Panc1 (cell line): ENCODE data around the gene NRP1. TPM values are rescaled to one million over a fixed set of nuclear protein-coding genes. Genes with fewer than 3 reads are reported as not detected.

Source experiments
- ATAC-seq: fragments of 200-7000 bp; cut with Tn5 transposase; 2 replicates; pipeline ENCODE4 v1.9.1; 2020; ENCODE audit warnings: mild to moderate bottlenecking, moderate library complexity
- BruUV-seq: library from RNA; stranded (reverse); fragments of 400-500 nt; replicated peaks from 2 replicates; lab custom pipeline; 2021; lab: Mats Ljungman, UMichigan
- CTCF ChIA-PET: fragments of 300-600 bp; sonication (Branson Sonifier 250); formaldehyde crosslinking; loops from one replicate; lab custom pipeline; 2022; ENCODE audit warnings: antibody characterized with exemption; lab: Charles Lee
- POLR2A ChIA-PET: fragments of 300-600 bp; sonication (Branson Sonifier 250); formaldehyde crosslinking; loops from one replicate; lab custom pipeline; 2022; ENCODE audit warnings: antibody characterized with exemption; lab: Charles Lee
- DNase-seq: peaks from one replicate; pipeline ENCODE4 v3.0.0-alpha.2; 2010; ENCODE audit warnings: low read depth, low spot score
- H3K27ac ChIP-seq: 2 replicates; pipeline ENCODE4 v1.5.1; 2011; ENCODE audit warnings: mild to moderate bottlenecking, low read length, inconsistent platforms
- H3K27me3 ChIP-seq: fragments of 200-500 bp; sonication (Bioruptor generic); 2 replicates; pipeline ENCODE4 v1.6.0; 2014; ENCODE audit warnings: low read length, inconsistent platforms; ENCODE audit not compliant: control insufficient read depth, insufficient read depth
- H3K36me3 ChIP-seq: fragments of 200-500 bp; sonication (Bioruptor generic); 2 replicates; pipeline ENCODE4 v1.5.1; 2014; ENCODE audit warnings: inconsistent platforms, mild to moderate bottlenecking, low read length, moderate library complexity; ENCODE audit not compliant: control insufficient read depth, insufficient read depth
- H3K4me1 ChIP-seq: 2 replicates; pipeline ENCODE4 v1.5.1; 2011; ENCODE audit warnings: inconsistent platforms, mild to moderate bottlenecking, low read length, moderate library complexity; ENCODE audit not compliant: control insufficient read depth, insufficient read depth
- H3K4me3 ChIP-seq, 2 experiments: 2 replicates each; pipeline ENCODE4 v1.5.1; 2011 to 2012; ENCODE audit warnings: low read depth in 2 of 2, low read length in 2 of 2, mild to moderate bottlenecking in 2 of 2, inconsistent platforms in 1 of 2, moderate library complexity in 1 of 2
- H3K9me3 ChIP-seq: fragments of 200-500 bp; sonication (Bioruptor generic); 2 replicates; pipeline ENCODE4 v1.5.1; 2014; ENCODE audit warnings: low read depth, mild to moderate bottlenecking, inconsistent platforms, low read length, moderate library complexity; ENCODE audit not compliant: control insufficient read depth, insufficient read depth
- POLR2AphosphoS5 ChIP-seq: IDR thresholded peaks from 2 replicates; pipeline ENCODE4 v1.6.1; 2012; ENCODE audit warnings: mild to moderate bottlenecking, low read depth, low read length, moderate library complexity
- SIN3A ChIP-seq: IDR thresholded peaks from 2 replicates; pipeline ENCODE4 v1.6.1; 2012; ENCODE audit warnings: low read depth, mild to moderate bottlenecking, low read length, moderate library complexity, borderline replicate concordance; ENCODE audit not compliant: insufficient read depth
- TCF7L2 ChIP-seq: IDR thresholded peaks from 2 replicates; pipeline ENCODE4 v1.6.1; 2011; ENCODE audit warnings: mild to moderate bottlenecking, low read depth, low read length, inconsistent platforms
- in situ Hi-C: cut with HindIII; loops from 2 replicates; pipeline ENCODE4 v1.10.0; 2016; ENCODE audit warnings: low sequenced_read_pairs, low pct_unique_long_range_greater_than_20kb
- intact Hi-C: fragments of 100-400 bp; cut with micrococcal nuclease; formaldehyde crosslinking; loops from one replicate; pipeline ENCODE4 v1.10.0; 2022; ENCODE audit not compliant: unreplicated experiment
- total RNA-seq: library from RNA; stranded (reverse); gene quantifications from one replicate; pipeline ENCODE4 v1.2.1, GENCODE V29; 2021; ENCODE audit not compliant: unreplicated experiment
- TF ChIP-seq, protein P1 (sequence below), 2 experiments: IDR thresholded peaks; 2 replicates each; pipeline ENCODE4 v1.6.1; 2011 to 2012; ENCODE audit warnings: low read depth in 2 of 2, control low read depth in 1 of 2, low read length in 1 of 2, mild to moderate bottlenecking in 1 of 2, moderate library complexity in 1 of 2; ENCODE audit not compliant: insufficient read depth in 1 of 2
- TF ChIP-seq, protein P2 (sequence below): fragments of 450-650 bp; IDR thresholded peaks from 2 replicates; pipeline ENCODE4 v1.5.1; 2017; ENCODE audit warnings: mild to moderate bottlenecking

Gene NRP1
- total RNA-seq, 1 experiment from 2014 or later: 93.4 TPM

DNA sequence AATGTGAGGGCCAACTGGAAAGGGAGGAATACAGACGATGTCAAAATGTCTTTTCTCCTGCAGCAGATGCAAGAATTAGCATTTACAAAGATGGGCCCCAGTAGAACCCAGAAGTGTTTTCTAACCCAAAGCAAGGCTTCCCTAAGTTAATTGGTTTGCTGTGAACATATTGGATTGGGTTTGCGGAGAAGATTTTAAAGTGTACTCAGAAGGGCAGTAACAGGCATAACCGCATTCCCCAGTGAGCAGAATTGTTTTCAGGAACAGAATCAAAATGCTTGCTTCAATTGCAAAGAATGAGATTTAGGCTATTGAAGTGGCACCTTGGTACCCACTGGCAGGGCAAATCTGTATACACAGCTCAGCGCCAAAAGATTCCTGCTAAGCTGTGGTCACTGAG, 78.0 kb downstream of the NRP1 start:
- DNase-seq (no peak), ATAC-seq (no peak)
- POLR2A ChIA-PET: no interaction called here
- H3K36me3 ChIP-seq: peaks cover 14% of the 10 kb centered on the region; the same call in 1 of the 2 replicates
- H3K4me1 ChIP-seq: peaks cover 18% of the 10 kb centered on the region
- TF ChIP-seq, protein P1, sequence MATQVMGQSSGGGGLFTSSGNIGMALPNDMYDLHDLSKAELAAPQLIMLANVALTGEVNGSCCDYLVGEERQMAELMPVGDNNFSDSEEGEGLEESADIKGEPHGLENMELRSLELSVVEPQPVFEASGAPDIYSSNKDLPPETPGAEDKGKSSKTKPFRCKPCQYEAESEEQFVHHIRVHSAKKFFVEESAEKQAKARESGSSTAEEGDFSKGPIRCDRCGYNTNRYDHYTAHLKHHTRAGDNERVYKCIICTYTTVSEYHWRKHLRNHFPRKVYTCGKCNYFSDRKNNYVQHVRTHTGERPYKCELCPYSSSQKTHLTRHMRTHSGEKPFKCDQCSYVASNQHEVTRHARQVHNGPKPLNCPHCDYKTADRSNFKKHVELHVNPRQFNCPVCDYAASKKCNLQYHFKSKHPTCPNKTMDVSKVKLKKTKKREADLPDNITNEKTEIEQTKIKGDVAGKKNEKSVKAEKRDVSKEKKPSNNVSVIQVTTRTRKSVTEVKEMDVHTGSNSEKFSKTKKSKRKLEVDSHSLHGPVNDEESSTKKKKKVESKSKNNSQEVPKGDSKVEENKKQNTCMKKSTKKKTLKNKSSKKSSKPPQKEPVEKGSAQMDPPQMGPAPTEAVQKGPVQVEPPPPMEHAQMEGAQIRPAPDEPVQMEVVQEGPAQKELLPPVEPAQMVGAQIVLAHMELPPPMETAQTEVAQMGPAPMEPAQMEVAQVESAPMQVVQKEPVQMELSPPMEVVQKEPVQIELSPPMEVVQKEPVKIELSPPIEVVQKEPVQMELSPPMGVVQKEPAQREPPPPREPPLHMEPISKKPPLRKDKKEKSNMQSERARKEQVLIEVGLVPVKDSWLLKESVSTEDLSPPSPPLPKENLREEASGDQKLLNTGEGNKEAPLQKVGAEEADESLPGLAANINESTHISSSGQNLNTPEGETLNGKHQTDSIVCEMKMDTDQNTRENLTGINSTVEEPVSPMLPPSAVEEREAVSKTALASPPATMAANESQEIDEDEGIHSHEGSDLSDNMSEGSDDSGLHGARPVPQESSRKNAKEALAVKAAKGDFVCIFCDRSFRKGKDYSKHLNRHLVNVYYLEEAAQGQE (IDR thresholded peaks at IDR 0.05; ENCODE audit: insufficient read depth in 1 of 2, low read depth in 2 of 2, low read length in 1 of 2): no peak
- TF ChIP-seq, protein P2, sequence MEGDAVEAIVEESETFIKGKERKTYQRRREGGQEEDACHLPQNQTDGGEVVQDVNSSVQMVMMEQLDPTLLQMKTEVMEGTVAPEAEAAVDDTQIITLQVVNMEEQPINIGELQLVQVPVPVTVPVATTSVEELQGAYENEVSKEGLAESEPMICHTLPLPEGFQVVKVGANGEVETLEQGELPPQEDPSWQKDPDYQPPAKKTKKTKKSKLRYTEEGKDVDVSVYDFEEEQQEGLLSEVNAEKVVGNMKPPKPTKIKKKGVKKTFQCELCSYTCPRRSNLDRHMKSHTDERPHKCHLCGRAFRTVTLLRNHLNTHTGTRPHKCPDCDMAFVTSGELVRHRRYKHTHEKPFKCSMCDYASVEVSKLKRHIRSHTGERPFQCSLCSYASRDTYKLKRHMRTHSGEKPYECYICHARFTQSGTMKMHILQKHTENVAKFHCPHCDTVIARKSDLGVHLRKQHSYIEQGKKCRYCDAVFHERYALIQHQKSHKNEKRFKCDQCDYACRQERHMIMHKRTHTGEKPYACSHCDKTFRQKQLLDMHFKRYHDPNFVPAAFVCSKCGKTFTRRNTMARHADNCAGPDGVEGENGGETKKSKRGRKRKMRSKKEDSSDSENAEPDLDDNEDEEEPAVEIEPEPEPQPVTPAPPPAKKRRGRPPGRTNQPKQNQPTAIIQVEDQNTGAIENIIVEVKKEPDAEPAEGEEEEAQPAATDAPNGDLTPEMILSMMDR: no peak
- TF ChIP-seq SIN3A (no peak), POLR2AphosphoS5 (no peak), TCF7L2 (no peak)
- H3K27me3 ChIP-seq: no peaks in the 10 kb centered on the region
- H3K4me3 ChIP-seq: no peak overlapping the region
- intact Hi-C loops (no loop called here), in situ Hi-C loops (no loop called here)
- CTCF ChIA-PET: no interaction called here
- no peaks in the 10 kb centered on the region; the same call in 1 of the 2 replicates for H3K9me3 ChIP-seq
- no TSS peak for BruUV-seq
- peak overlapping the region; percentile 100 for H3K27ac ChIP-seq

DNA sequence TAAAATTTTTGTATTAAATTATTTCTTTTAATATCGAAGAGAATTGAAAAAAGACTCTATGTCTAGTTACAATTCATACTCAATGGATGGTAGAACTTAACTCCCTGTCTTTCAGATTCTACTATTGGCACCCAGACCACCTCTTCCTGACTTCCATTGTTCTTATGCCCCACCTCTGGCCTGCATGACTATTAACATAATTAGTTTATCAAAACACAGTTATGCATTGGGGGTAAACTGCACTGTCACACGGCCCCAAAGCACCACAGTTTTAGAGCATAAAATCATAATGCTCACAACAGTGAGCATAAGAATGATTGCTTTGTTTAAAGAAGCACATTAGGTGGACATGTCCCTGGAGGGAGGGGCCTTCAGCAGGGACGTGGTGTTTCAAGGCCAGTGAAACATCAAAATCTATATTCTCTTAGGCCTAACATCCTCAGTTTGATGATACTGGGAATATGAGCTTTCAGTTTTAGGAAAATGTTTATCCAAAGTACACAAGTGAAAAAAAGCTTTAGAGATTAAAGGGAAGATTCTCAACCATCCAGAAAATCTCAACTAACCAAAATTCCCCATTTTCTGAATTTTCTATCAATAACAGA, 79.8 kb downstream of the NRP1 start:
- peaks cover 7% of the 10 kb centered on the region; the same call in 1 of the 2 replicates for H3K36me3 ChIP-seq

More for the DNA sequence above, 79.8 kb downstream of the NRP1 start:
- H3K27me3 ChIP-seq: no peaks in the 10 kb centered on the region
- no TSS peak for BruUV-seq
- CTCF ChIA-PET: no interaction called here
- in situ Hi-C loops (no loop called here), intact Hi-C loops (no loop called here)
- TF ChIP-seq TCF7L2: no peak
- TF ChIP-seq SIN3A: no peak
- TF ChIP-seq, protein P2: no peak
- TF ChIP-seq, protein P1 (IDR thresholded peaks at IDR 0.05; ENCODE audit: insufficient read depth in 1 of 2, low read depth in 2 of 2, low read length in 1 of 2): no peak
- TF ChIP-seq POLR2AphosphoS5: no peak
- peaks cover 20% of the 10 kb centered on the region for H3K4me1 ChIP-seq
- H3K9me3 ChIP-seq: no peaks in the 10 kb centered on the region; the same call in 1 of the 2 replicates
- ATAC-seq: no peak
- POLR2A ChIA-PET: no interaction called here
- no peak overlapping the region for H3K4me3 ChIP-seq
- no peak for DNase-seq
- peak overlapping the region; percentile 100; the same call in 1 of the 2 replicates for H3K27ac ChIP-seq
